Measurements from ENCODE around the gene FAM89B. TPM values are rescaled to one million over a fixed set of nuclear protein-coding genes. Genes with fewer than 3 reads are reported as not detected.

Gene FAM89B
- total and polyA plus RNA-seq, 2 donors (not counting 3 experiments of a cell fraction or from before 2014, with no cell fraction given): 63.1 to 153 TPM

- Histone ChIP-seq H4K20me1 (replicated peaks; ENCODE audit: control insufficient read depth, extremely low read depth, insufficient read depth, low read length) (no peaks in the 10 kb centered on the region), H3K27ac (ENCODE audit: insufficient read depth, low read depth, low read length) (no peak overlapping the region), H3K9me3 (replicated peaks; ENCODE audit: control insufficient read depth, insufficient read depth, low read length) (no peaks in the 10 kb centered on the region), H3K4me2 (ENCODE audit: insufficient read depth, low read length) (no peak overlapping the region), H3K9ac (replicated peaks; ENCODE audit: extremely low read depth, insufficient read depth, low read length) (no peak overlapping the region), H3K4me1 (ENCODE audit: control insufficient read depth, extremely low read depth, insufficient read depth, low read length) (peaks cover 25% of the 10 kb centered on the region), H3K4me3 (replicated peaks in 1 of 3; ENCODE audit: insufficient read depth in 1 of 3, low read depth in 1 of 3, low read length in 3 of 3) (no peak overlapping the region), H2AFZ (ENCODE audit: low read depth, low read length) (no peak overlapping the region), H3K36me3 (ENCODE audit: control insufficient read depth in 2 of 2, extremely low read depth in 1 of 2, insufficient read depth in 2 of 2, low read length in 2 of 2) (no peaks in the 10 kb centered on the region), H3K79me2 (ENCODE audit: control insufficient read depth, insufficient read depth, low read length) (no peaks in the 10 kb centered on the region), H3K9me1 (replicated peaks; ENCODE audit: control insufficient read depth, extremely low read depth, insufficient read depth, low read length) (no peaks in the 10 kb centered on the region), H3K27me3 (ENCODE audit: control insufficient read depth in 2 of 2, insufficient read depth in 2 of 2, low read length in 2 of 2) (no peaks in the 10 kb centered on the region)
- no TSS peak for BruUV-seq (replicated peaks)
- dilution Hi-C loops (cut with MboI; ENCODE audit: extremely low pct_ligation_motif_present, low sequenced_read_pairs): no loop called here
- FAIRE-seq: no peak
- TF ChIP-seq POLR2A (IDR thresholded peaks at IDR 0.05; ENCODE audit: low read depth, low read length) (no peak), JUN (IDR thresholded peaks at IDR 0.05; ENCODE audit: borderline replicate concordance, insufficient read depth, insufficient read length, low read depth) (no peak), CTCF (IDR thresholded peaks at IDR 0.05; ENCODE audit: extremely low read depth in 1 of 2, insufficient read depth in 1 of 2, low read depth in 1 of 2, low read length in 2 of 2) (no peak), EZH2 (IDR thresholded peaks at IDR 0.05; ENCODE audit: borderline replicate concordance, low read depth, low read length, severe bottlenecking) (no peak), GATA2 (IDR thresholded peaks at IDR 0.05; ENCODE audit: insufficient read depth, insufficient read length, low read depth, low read length) (no peak), FOS (IDR thresholded peaks at IDR 0.05; ENCODE audit: borderline replicate concordance, insufficient read depth, low read length) (no peak), POLR2AphosphoS5 (IDR thresholded peaks at IDR 0.05; ENCODE audit: insufficient read depth, low read depth, low read length) (no peak), MAX (IDR thresholded peaks at IDR 0.05; ENCODE audit: insufficient read depth, insufficient read length) (no peak), MYC (IDR thresholded peaks at IDR 0.05; ENCODE audit: low read depth, low read length) (no peak)
- ChIA-PET POLR2A (no interaction called here), CTCF (interaction anchor here (9.7 kb wide), 1 partner anchor 11 kb away, joined by 167 read pairs; no protein-coding TSS in a partner anchor)
- no peak for DNase-seq (ENCODE audit: low read depth, low spot score)
- intact Hi-C loops (cut with micrococcal nuclease): no loop called here
Observed at GRCh38 chr11:65579291-65579690, 7.0 kb downstream of the FAM89B start.

Measured in endothelial cell of umbilical vein (primary cell).